Natural killer cell treated with Interleukin-12 subunit alpha and Interleukin-12 subunit beta and Interleukin-15 and Interleukin-18, amount 100 ng/mL, for 72 hours (primary cell): ENCODE results near the gene NUCKS1. TPM values are rescaled to one million over a fixed set of nuclear protein-coding genes. Genes with fewer than 3 reads are reported as not detected.

Experiments used
- ATAC-seq, 2 donors: fragments of 150-1000 bp; cut with Tn5 transposase in 1 of 2; sonication (Bioruptor Pico), chemical (Tn5 transposase) in 1 of 2; 2 replicates each; pipeline ENCODE4 v1.10.0; 2021
- DNase-seq: peaks from one replicate; pipeline ENCODE4 v3.0.0; 2022; ENCODE audit warnings: low spot score
- H3K27ac Mint-ChIP-seq, 2 donors: 1 replicate in 1 of 2; 2 replicates in 1 of 2; pipeline ENCODE4 v1.8.0; 2022; ENCODE audit warnings: mixed read lengths in 2 of 2, mild to moderate bottlenecking in 1 of 2, moderate library complexity in 1 of 2
- H3K27me3 Mint-ChIP-seq, 2 donors: 1 replicate in 1 of 2; 2 replicates in 1 of 2; pipeline ENCODE4 v1.8.0; 2022; ENCODE audit warnings: mixed read lengths in 2 of 2
- H3K36me3 Mint-ChIP-seq: one replicate; pipeline ENCODE4 v1.8.0; 2022; ENCODE audit warnings: mixed read lengths
- H3K4me1 Mint-ChIP-seq, 2 donors: 1 replicate in 1 of 2; 2 replicates in 1 of 2; pipeline ENCODE4 v1.8.0; 2022; ENCODE audit warnings: low read depth in 2 of 2, mixed read lengths in 2 of 2, mild to moderate bottlenecking in 1 of 2
- H3K4me3 Mint-ChIP-seq: one replicate; pipeline ENCODE4 v1.8.0; 2022; ENCODE audit warnings: mixed read lengths
- H3K9me3 Mint-ChIP-seq: 2 replicates; pipeline ENCODE4 v1.8.0; 2022; ENCODE audit warnings: mixed read lengths
- total RNA-seq, 2 donors: library from RNA; stranded (reverse); gene quantifications; one replicate each; pipeline ENCODE4 v1.2.3, GENCODE V29; 2022

NUCKS1 gene
- total RNA-seq, 2 donors from 2014 or later = 95.1 to 156 TPM

- DNase-seq = no peak
- no peaks in the 10 kb centered on the region for H3K9me3 Mint-ChIP-seq
- no peak for ATAC-seq
- H3K27ac Mint-ChIP-seq = no peak overlapping the region
- no peak overlapping the region for H3K4me3 Mint-ChIP-seq
- peaks cover 0 to 3% of the 10 kb centered on the region in 2 donors for H3K4me1 Mint-ChIP-seq
- no peaks in the 10 kb centered on the region for H3K36me3 Mint-ChIP-seq
- peaks cover 0 to 8% of the 10 kb centered on the region in 2 donors for H3K27me3 Mint-ChIP-seq
These were observed 56.5 kb downstream of the NUCKS1 start for GRCh38 chr1:205693421-205693991.

- no peaks in the 10 kb centered on the region for H3K9me3 Mint-ChIP-seq
- no peaks in the 10 kb centered on the region for H3K36me3 Mint-ChIP-seq
- peak in 1 of 2 donors; percentile 62 for ATAC-seq
- H3K27ac Mint-ChIP-seq = no peak overlapping the region
- peaks cover 0 to 7% of the 10 kb centered on the region in 2 donors for H3K27me3 Mint-ChIP-seq
- peaks cover 0 to 3% of the 10 kb centered on the region in 2 donors for H3K4me1 Mint-ChIP-seq
- H3K4me3 Mint-ChIP-seq = no peak overlapping the region
- DNase-seq = no peak
These were observed 57.6 kb downstream of the NUCKS1 start for GRCh38 chr1:205692423-205692822.

- Mint-ChIP-seq H3K27me3 (no peaks in the 10 kb centered on the region), H3K4me1 (no peaks in the 10 kb centered on the region), H3K27ac (no peak overlapping the region), H3K4me3 (peak overlapping the region; percentile 50), H3K36me3 (no peaks in the 10 kb centered on the region), H3K9me3 (no peaks in the 10 kb centered on the region)
- ATAC-seq (no peak), DNase-seq (no peak)
These were observed 59.7 kb downstream of the NUCKS1 start for GRCh38 chr1:205690122-205690756.

GRCh38 chr1:205689479-205689878 is 60.5 kb downstream of the NUCKS1 start:
- H3K27ac Mint-ChIP-seq = no peak overlapping the region
- no peaks in the 10 kb centered on the region for H3K9me3 Mint-ChIP-seq
- H3K4me3 Mint-ChIP-seq = no peak overlapping the region
- H3K36me3 Mint-ChIP-seq = no peaks in the 10 kb centered on the region
- DNase-seq (no peak), ATAC-seq (no peak)
- no peaks in the 10 kb centered on the region for H3K27me3 Mint-ChIP-seq
- H3K4me1 Mint-ChIP-seq = no peaks in the 10 kb centered on the region

GRCh38 chr1:205688171-205689080 is 61.6 kb downstream of the NUCKS1 start:
- H3K27me3 Mint-ChIP-seq = no peaks in the 10 kb centered on the region
- ATAC-seq = no peak
- H3K4me3 Mint-ChIP-seq = no peak overlapping the region
- H3K36me3 Mint-ChIP-seq = no peaks in the 10 kb centered on the region
- no peak for DNase-seq
- no peaks in the 10 kb centered on the region for H3K9me3 Mint-ChIP-seq
- no peak overlapping the region for H3K27ac Mint-ChIP-seq
- H3K4me1 Mint-ChIP-seq = no peaks in the 10 kb centered on the region

GRCh38 chr1:205687242-205687641 is 62.7 kb downstream of the NUCKS1 start:
- H3K9me3 Mint-ChIP-seq = no peaks in the 10 kb centered on the region
- H3K4me1 Mint-ChIP-seq = peaks cover 0 to 3% of the 10 kb centered on the region in 2 donors
- ATAC-seq = no peak
- no peak for DNase-seq
- H3K27me3 Mint-ChIP-seq = peaks cover 0 to 2% of the 10 kb centered on the region in 2 donors
- H3K4me3 Mint-ChIP-seq = no peak overlapping the region
- H3K36me3 Mint-ChIP-seq = no peaks in the 10 kb centered on the region
- H3K27ac Mint-ChIP-seq = no peak overlapping the region

- DNase-seq (no peak), ATAC-seq (no peak)
- no peaks in the 10 kb centered on the region for H3K36me3 Mint-ChIP-seq
- H3K27me3 Mint-ChIP-seq = peaks cover 10 to 15% of the 10 kb centered on the region in 2 donors
- peaks cover 23 to 24% of the 10 kb centered on the region in 2 donors for H3K4me1 Mint-ChIP-seq
- no peaks in the 10 kb centered on the region for H3K9me3 Mint-ChIP-seq
- peak overlapping the region; percentile 75 for H3K4me3 Mint-ChIP-seq
- peak overlapping the region in 1 of 2 donors; percentile 37 for H3K27ac Mint-ChIP-seq
These were observed 68.6 kb downstream of the NUCKS1 start for GRCh38 chr1:205681364-205681763.

- ATAC-seq (peak; percentile 81 to 84), DNase-seq (no peak)
- peaks cover 23 to 28% of the 10 kb centered on the region in 2 donors for H3K4me1 Mint-ChIP-seq
- no peaks in the 10 kb centered on the region for H3K36me3 Mint-ChIP-seq
- H3K9me3 Mint-ChIP-seq = no peaks in the 10 kb centered on the region
- H3K27me3 Mint-ChIP-seq = peaks cover 10 to 15% of the 10 kb centered on the region in 2 donors
- peak within 1 kb of the TSS in 1 of 2 donors; percentile 37 for H3K27ac Mint-ChIP-seq
- peak within 1 kb of the TSS; percentile 82 for H3K4me3 Mint-ChIP-seq
These were observed 69.7 kb downstream of the NUCKS1 start, which contains the start of gene SLC45A3 for GRCh38 chr1:205680073-205680851. Gene SLC45A3, minus strand, starts transcription at chr1:205680509. Its CDS starts 15,853 bp downstream, at chr1:205664656.

GRCh38 chr1:205678286-205679111 is 71.5 kb downstream of the NUCKS1 start:
- Mint-ChIP-seq H3K27ac (peak overlapping the region in 1 of 2 donors; percentile 35), H3K36me3 (no peaks in the 10 kb centered on the region), H3K4me1 (peaks cover 23 to 28% of the 10 kb centered on the region in 2 donors), H3K27me3 (peaks cover 10 to 15% of the 10 kb centered on the region in 2 donors), H3K4me3 (peak overlapping the region; percentile 82), H3K9me3 (no peaks in the 10 kb centered on the region)
- DNase-seq (no peak), ATAC-seq (no peak)

- Mint-ChIP-seq H3K27ac (no peak overlapping the region), H3K4me1 (peaks cover 20 to 28% of the 10 kb centered on the region in 2 donors), H3K27me3 (peaks cover 10 to 13% of the 10 kb centered on the region in 2 donors), H3K9me3 (no peaks in the 10 kb centered on the region), H3K36me3 (no peaks in the 10 kb centered on the region), H3K4me3 (peak overlapping the region; percentile 30)
- no peak for ATAC-seq
- DNase-seq = no peak
These were observed 72.8 kb downstream of the NUCKS1 start for GRCh38 chr1:205677167-205677566.

- Mint-ChIP-seq H3K9me3 (no peaks in the 10 kb centered on the region), H3K27me3 (peaks cover 10 to 12% of the 10 kb centered on the region in 2 donors), H3K4me3 (no peak overlapping the region), H3K36me3 (no peaks in the 10 kb centered on the region), H3K4me1 (peaks cover 20 to 28% of the 10 kb centered on the region in 2 donors), H3K27ac (peak overlapping the region in 1 of 2 donors; percentile 49)
- ATAC-seq (no peak), DNase-seq (no peak)
These were observed 73.4 kb downstream of the NUCKS1 start for GRCh38 chr1:205676597-205676996.

GRCh38 chr1:205676002-205676401 is 74.0 kb downstream of the NUCKS1 start:
- ATAC-seq (no peak), DNase-seq (no peak)
- Mint-ChIP-seq H3K36me3 (no peaks in the 10 kb centered on the region), H3K4me1 (peaks cover 20 to 27% of the 10 kb centered on the region in 2 donors), H3K4me3 (no peak overlapping the region), H3K27me3 (peaks cover 4 to 6% of the 10 kb centered on the region in 2 donors), H3K27ac (peak overlapping the region in 1 of 2 donors; percentile 49), H3K9me3 (no peaks in the 10 kb centered on the region)
